Measurements from ENCODE around the gene RAB34.
A peak's percentile ranks its signal among the peaks of the same experiment; 100 is the strongest.
"Not testable (repeated sequence)": the region's sequence is repeated elsewhere in the genome, so short reads cannot be mapped to it uniquely, and the experiment has no call there.

RAB34 gene

GRCh38 chr17:28733346-28733745 is 15.7 kb upstream of the RAB34 start:
- intact Hi-C loops (cut with DNase I), result no loop called here
- DNase-seq, result no peak

DNA sequence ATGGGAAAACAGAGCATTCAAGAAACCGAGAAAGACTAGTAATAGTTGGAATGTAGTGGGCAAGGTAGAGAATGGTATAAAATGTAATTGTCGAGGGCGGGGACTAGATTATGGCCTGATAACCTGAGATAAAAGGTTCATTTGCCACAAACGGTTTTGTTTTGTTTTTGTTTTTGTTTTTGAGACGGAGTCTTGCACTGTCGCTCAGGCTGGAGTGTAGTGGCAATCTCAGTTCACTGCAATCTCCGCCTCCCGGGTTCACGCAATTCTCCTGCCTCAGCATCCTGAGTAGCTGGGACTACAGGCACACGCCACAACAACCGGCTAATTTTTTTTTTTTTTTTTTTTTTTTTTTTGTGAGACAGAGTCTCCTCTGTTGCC is 12.3 kb upstream of the RAB34 start:
- intact Hi-C loops (cut with DNase I), result loop anchor here (1.0 to 5.0 kb wide), 2 partner anchors 13 to 182 kb away; no protein-coding TSS in a partner anchor
- DNase-seq, result peak in 1 of 10 donors; percentile 44

DNA sequence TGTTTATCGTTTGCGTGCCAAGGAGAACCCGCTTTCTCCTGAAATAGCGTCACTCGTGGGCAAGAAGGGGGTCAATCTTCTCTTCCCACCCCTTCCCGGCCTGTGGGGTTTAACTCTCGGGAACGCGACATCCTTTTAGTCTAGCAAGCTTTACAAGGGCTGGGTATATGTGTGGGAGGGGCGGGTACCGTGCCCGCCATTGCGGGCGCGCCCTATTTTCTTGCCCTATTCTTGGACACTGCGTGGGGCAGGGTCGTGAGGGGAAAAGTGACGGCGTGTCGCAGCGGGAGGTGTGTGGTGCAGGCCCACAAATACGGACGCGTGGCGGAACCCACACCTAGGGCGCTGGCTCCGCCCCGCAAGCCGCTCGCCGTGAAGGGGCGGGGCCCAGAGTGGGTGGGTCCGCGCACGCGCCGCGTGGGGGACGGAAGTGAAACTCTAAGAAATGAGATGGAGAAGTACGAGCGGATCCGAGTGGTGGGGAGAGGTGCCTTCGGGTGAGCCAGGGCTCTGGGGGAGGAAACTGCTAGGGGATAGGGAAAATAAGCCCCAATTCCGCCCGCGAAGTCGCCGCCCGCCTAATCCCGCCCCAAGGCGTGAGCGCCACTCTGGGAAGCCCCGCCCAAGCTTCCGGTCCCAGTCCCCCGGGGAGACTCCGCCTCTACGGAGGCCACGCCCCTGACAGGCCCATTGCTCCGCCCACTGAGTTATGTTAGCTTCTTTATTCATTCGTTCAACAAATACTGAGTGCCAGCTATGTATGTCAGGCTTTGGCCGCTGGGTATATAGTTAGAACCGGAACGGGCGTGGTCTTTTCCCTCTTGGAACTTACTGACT is 10.9 kb upstream of the RAB34 start, which contains the start of gene NEK8:
Gene NEK8 (plus strand): TSS at position 425 of the 837 bp plus-strand sequence. CDS start 26 bp downstream, at position 451.
- intact Hi-C loops (cut with DNase I), result loop anchor here (1.0 to 5.0 kb wide), 2 partner anchors 15 to 184 kb away; no protein-coding TSS in a partner anchor

GRCh38 chr17:28726627-28727491 is 9.2 kb upstream of the RAB34 start:
- intact Hi-C loops (cut with DNase I), result loop anchor here (1.0 to 5.0 kb wide), 3 partner anchors 23 to 226 kb away; no protein-coding TSS in a partner anchor
- DNase-seq, result peak; percentile 89 to 99 (median 94)

More for the DNA sequence above, 10.9 kb upstream of the RAB34 start, which contains the start of gene NEK8:
- peak; percentile 83 to 99 (median 94) for DNase-seq

DNA sequence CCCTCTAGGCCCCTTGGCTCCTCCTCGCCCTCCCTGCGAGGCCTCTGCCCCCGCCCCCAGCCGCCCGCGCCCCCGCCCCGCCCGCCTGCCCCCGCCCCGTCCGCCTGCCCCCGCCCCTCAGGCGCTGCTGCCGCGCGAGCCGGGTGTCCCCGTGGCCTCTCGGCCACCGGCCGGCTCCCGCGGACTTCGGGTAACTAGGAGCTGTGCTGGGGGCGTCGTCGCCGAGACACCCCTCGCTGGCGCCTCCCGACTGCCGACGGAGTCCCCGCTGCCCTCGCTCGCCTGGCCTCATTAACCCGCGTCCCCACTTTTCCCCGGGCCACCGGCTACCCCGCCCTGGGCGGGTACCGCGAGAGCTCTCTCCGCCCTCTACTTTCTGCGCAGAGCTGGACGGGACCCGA is 8.6 kb upstream of the RAB34 start, which contains the start of gene TLCD1:
Gene TLCD1 (minus strand): TSS at position 8 of the 401 bp plus-strand sequence. CDS start 136 bp downstream, outside the sequence.
- intact Hi-C loops (cut with DNase I), result loop anchor here (2.0 to 5.0 kb wide), 2 partner anchors 186 to 227 kb away; no protein-coding TSS in a partner anchor
- peak in 4 of 10 donors; percentile 40 to 88 (median 66) for DNase-seq

DNA sequence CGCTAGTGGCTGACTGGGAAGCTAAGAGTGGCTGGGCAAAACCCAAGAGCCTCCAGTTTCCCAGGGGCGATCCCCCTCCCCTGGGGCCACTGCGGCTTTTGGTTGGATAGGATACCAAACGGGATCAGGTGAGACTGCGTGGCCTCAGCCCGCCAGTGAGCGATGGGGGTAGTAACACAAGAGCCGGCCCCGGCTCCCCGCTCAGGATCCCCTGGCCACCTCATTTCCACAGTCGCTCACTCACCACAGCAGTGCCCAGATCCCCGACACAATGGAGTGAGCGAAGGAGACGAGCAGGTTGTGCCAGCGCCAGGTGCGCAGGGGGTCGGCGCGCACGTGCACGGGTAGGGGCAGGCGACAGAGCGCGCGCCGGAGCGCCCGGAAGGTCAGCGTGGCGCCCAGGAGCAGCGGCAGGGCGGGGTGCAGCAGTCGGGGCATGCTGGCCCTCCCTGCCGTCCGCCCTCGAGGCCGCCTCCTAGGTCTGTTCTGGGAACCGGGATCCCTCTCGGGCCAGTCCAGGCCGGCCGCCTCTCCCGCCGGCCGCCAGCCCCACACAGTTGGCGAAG is 8.1 kb upstream of the RAB34 start:
- DNase-seq, result peak in 2 of 10 donors; percentile 82 to 84
- intact Hi-C loops (cut with DNase I), result loop anchor here (2.0 to 5.0 kb wide), 2 partner anchors 187 to 227 kb away; no protein-coding TSS in a partner anchor

DNA sequence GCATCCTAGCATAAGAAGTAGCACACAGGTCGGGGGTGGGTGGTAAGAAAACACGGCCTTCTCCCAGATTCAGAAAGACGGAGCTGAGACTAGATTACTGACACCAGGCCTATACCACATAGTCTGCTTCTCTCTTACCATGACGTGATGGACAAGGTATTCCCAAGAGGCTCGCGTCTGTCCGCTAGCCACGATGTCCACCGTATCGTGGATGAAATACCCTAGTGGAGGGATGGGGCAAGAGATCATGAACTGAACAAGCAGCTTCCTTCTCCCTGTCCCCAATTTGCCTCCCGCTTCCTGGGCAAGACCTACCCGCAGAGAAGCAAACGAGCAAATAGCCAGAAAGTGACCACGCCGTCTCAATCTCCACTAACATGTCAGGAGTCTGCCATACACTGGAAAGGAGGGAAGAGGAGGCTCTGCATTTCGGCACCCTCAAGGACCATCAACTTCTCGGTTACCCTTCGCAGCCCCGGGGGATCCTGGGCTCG is 7.5 kb upstream of the RAB34 start:
- intact Hi-C loops (cut with DNase I), result loop anchor here (5.0 kb wide), 1 partner anchor 187 kb away; no protein-coding TSS in a partner anchor
- DNase-seq, result peak in 2 of 10 donors; percentile 16 to 56

- intact Hi-C loops (cut with DNase I), result loop anchor here (5.0 kb wide), 1 partner anchor 188 kb away; no protein-coding TSS in a partner anchor
- no peak for DNase-seq
These were observed 7.0 kb upstream of the RAB34 start for GRCh38 chr17:28724500-28725165.

- intact Hi-C loops (cut with DNase I), result not testable (repeated sequence)
- peak in 1 of 10 donors; percentile 31 for DNase-seq
These were observed 6.3 kb upstream of the RAB34 start for GRCh38 chr17:28723836-28724499.

- intact Hi-C loops (cut with DNase I), result no loop called here
- DNase-seq, result no peak
These were observed 5.6 kb upstream of the RAB34 start for GRCh38 chr17:28723159-28723835.

DNA sequence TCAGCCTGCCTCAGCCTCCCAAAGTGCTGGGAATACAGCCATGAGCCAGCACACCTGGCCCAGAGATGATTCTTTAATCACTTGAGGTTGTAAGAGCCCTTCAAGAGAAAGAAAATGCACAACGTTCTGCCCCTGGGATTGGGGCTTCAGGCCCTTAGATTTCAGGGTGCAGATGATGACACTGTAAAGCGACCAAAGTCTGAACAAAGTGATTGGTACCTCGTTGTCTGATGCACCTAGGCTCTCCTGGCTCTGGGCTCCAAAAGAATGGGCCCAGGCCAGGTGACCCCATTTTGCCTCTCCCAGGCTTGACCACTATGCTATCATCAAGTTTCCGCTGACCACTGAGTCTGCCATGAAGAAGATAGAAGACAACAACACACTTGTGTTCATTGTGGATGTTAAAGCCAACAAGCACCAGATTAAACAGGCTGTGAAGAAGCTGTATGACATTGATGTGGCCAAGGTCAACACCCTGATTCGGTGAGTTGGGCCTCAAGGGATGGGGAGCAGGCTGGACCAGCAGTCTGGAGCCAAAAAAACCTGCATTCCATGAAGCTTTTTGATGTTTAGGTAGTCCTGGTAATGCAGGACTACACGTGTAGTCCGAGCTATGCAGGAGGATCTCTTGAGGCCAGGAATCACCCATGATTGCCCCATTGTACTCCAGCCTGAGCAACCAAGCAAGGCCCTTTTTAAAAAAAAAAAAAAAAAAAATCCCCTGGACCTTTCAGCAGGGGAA is 4.9 kb upstream of the RAB34 start:
- intact Hi-C loops (cut with DNase I), result no loop called here

GRCh38 chr17:28720997-28721329 is 3.3 kb upstream of the RAB34 start:
- peak in 1 of 10 donors; percentile 41 for DNase-seq
- intact Hi-C loops (cut with DNase I), result not testable (repeated sequence)

More for the DNA sequence above, 4.9 kb upstream of the RAB34 start:
- no peak for DNase-seq

DNA sequence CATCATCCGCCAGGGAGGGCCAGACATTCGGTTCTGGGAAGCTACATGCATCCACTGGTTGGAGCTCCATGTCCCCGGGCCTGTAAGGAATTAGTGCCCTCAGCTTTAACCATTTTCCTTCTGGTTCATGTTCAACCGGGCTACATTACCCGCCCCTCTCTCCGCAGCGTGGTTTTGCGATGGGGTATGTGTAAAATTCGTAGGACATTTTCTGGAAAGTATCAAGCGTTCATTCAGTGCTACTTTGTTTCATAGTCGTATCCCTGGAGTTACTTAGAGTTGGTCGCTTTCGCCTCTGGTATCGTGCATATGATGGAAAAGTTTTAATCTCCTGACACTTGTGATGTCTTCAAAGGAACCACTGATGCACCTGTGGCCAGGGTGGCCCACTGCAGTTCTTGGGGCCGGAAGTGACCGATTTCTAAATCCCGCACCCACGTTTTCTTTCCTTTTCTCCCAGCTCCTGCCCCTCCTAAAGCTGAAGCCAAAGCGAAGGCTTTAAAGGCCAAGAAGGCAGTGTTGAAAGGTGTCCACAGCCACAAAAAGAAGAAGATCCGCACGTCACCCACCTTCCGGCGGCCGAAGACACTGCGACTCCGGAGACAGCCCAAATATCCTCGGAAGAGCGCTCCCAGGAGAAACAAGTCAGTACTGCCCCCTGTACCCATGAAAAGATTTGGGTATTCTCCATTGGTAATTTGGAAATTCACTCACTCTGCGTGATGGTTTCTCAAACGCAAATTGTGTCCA is 2.8 kb upstream of the RAB34 start:
- DNase-seq, result peak in 1 of 10 donors; percentile 11
- intact Hi-C loops (cut with DNase I), result no loop called here

DNA sequence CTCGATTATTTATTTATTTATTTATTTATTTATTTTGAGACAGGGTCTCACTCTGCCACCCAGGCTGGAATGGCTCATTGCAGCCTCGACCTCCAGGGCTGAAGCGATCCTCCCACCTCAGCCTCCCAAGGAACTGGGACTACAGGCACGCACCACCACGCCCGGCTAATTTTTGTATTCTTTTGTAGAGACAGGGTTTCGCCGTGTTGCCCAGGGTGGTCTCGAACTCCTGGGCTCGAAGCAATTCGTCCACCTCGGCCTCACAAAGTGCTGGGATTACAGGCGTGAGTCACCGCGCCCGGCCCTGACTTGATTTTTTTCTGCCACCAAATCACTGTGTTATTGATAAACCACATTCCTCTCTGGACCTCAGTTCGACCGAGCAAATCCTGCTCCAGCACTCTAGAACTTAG is 1.4 kb upstream of the RAB34 start:
- DNase-seq, result no peak
- intact Hi-C loops (cut with DNase I), result loop anchor here (2.0 to 10.0 kb wide), 2 partner anchors 74 to 234 kb away; partner anchors contain the start of gene BLTP2

GRCh38 chr17:28718333-28719020 is 809 bp upstream of the RAB34 start:
- DNase-seq, result no peak
- intact Hi-C loops (cut with DNase I), result loop anchor here (2.0 to 10.0 kb wide), 2 partner anchors 74 to 234 kb away; partner anchors contain the start of gene BLTP2
